Stomach smooth muscle (tissue), 2 donors: ENCODE measurements around the gene ARID3A.
"Not testable (repeated sequence)": the region's sequence is repeated elsewhere in the genome, so short reads cannot be mapped to it uniquely, and the experiment has no call there.

Experiments
- H3K27ac ChIP-seq: one replicate; pipeline ENCODE4 v1.7.0; 2013; ENCODE audit warnings: mild to moderate bottlenecking, low read length, inconsistent platforms
- H3K27me3 ChIP-seq, 2 donors: one replicate each; pipeline ENCODE4 v1.7.0; 2013; ENCODE audit warnings: low read length in 2 of 2; ENCODE audit not compliant: insufficient read depth in 2 of 2, control insufficient read depth in 1 of 2
- H3K36me3 ChIP-seq, 2 donors: one replicate each; pipeline ENCODE4 v1.7.0; 2013; ENCODE audit warnings: low read length in 2 of 2; ENCODE audit not compliant: control insufficient read depth in 2 of 2, insufficient read depth in 2 of 2
- H3K4me1 ChIP-seq: one replicate; pipeline ENCODE4 v1.7.0; 2013; ENCODE audit warnings: low read length; ENCODE audit not compliant: control insufficient read depth, insufficient read depth
- H3K4me3 ChIP-seq, 2 donors: one replicate each; pipeline ENCODE4 v1.7.0; 2013; ENCODE audit warnings: low read length in 2 of 2
- H3K9ac ChIP-seq, 2 donors: one replicate each; pipeline ENCODE4 v1.7.0; 2013; ENCODE audit warnings: low read length in 2 of 2, mild to moderate bottlenecking in 1 of 2
- H3K9me3 ChIP-seq, 2 donors: one replicate each; pipeline ENCODE4 v1.7.0; 2013; ENCODE audit warnings: low read length in 2 of 2; ENCODE audit not compliant: control insufficient read depth in 2 of 2
- donor health status: healthy.
- donor health status: Pancreatic carcinoma.

ARID3A gene, protein sequence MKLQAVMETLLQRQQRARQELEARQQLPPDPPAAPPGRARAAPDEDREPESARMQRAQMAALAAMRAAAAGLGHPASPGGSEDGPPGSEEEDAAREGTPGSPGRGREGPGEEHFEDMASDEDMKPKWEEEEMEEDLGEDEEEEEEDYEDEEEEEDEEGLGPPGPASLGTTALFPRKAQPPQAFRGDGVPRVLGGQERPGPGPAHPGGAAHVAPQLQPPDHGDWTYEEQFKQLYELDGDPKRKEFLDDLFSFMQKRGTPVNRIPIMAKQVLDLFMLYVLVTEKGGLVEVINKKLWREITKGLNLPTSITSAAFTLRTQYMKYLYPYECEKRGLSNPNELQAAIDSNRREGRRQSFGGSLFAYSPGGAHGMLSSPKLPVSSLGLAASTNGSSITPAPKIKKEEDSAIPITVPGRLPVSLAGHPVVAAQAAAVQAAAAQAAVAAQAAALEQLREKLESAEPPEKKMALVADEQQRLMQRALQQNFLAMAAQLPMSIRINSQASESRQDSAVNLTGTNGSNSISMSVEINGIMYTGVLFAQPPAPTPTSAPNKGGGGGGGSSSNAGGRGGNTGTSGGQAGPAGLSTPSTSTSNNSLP

DNA sequence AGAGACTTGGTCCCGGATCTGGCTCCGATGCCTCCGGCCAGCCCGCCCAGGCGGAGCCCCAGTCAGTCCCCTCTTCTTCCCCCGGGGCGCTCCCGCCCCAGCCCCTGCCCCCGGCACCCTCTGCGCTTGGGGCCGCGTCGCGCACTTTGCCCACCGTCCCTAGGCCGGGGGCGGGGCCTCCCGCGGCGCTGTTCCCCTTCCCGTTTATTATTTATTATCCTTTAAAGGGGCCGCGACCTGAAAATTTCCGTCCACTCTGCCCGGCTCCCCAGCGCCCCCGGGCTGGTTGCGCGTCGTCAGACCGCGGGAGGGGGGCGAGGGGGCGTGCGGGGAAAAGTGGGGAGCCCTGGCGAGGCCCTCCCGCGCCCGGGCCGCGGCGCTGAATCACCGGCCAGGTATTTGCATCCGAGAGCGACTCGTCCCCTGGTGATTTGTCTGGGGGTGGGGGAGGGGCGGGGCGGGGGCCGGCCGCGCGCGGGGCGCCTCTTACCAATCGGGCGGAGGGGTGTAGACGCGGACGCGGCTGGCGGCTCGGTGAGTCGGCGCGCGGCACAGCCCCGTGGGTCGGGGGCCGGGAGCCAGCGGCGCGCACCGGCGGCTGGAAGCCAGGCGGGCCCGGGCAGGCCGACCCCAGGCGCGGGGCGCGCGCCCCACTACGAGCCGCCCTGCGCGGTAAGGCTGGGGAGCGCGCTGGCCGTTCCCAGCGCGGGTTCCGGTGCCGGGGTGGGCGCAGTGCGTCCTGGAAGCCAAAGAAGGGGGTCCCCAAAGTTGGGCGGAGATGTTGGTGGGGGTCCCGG, at the start of gene ARID3A:
Gene ARID3A, plus strand, starts transcription at position 510 of the 797 bp plus-strand sequence. CDS start 3,494 bp downstream, outside the sequence.
- Histone ChIP-seq H3K27me3 (peaks cover 4 to 7% of the 10 kb centered on the region in 2 donors), H3K9ac (peak within 1 kb of the TSS; percentile 64 to 73), H3K27ac (peak within 1 kb of the TSS; percentile 41), H3K4me3 (peak within 1 kb of the TSS; percentile 76 to 81), H3K9me3 (no peaks in the 10 kb centered on the region), H3K4me1 (peaks cover 28% of the 10 kb centered on the region), H3K36me3 (no peaks in the 10 kb centered on the region)

DNA sequence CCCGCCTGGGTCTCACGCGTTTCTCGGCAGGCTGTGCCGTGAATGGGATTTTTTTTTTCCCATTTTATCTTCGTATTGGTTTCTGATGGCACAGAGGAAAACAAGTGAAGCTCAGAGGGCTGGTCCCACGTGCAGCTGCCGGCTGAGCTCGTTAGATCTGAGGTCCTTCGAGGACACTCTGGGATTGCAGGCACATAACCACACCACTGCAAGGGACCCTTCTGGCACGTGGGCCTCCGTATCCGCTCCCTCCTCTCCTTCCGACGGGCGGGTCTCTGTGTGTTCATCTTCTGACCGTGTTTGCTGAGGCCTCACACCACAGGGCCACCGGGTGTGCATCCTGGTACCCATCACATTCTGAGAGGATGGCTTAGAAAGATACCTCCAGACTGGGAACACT, 49.7 kb upstream of the ARID3A start:
- no peak overlapping the region for H3K9ac ChIP-seq
- no peak overlapping the region for H3K27ac ChIP-seq
- H3K27me3 ChIP-seq = no peaks in the 10 kb centered on the region
- H3K9me3 ChIP-seq = no peaks in the 10 kb centered on the region
- H3K36me3 ChIP-seq = peaks cover 14 to 21% of the 10 kb centered on the region in 2 donors
- H3K4me1 ChIP-seq = peaks cover 10% of the 10 kb centered on the region
- H3K4me3 ChIP-seq = no peak overlapping the region

DNA sequence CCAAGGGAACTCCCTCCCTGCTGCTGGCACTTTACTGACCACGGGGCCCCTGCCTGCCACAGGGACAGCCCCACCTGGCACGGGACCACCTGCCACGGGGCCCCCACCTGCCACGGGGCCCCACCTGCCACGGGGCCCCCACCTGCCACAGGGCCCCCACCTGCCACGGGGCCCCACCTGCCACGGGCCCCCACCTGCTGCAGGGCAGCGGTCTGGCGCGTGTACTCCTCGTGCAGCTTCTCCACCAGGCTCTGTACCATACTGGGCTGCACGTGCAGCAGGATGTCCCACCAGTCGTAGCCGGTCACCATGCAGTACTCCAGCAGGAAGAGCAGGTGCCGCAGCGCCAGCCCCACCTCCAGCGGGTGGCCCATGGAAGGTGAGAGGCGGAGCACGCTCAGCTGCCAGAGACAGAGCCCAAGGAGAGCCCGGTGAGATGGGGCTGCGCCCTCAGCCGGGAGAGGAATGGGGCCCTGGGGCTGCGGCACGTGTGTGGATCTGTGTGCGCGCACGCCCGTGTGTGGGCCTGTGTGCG, 49.0 kb upstream of the ARID3A start:
- H3K27me3 ChIP-seq = no peaks in the 10 kb centered on the region
- peaks cover 18 to 28% of the 10 kb centered on the region in 2 donors for H3K36me3 ChIP-seq
- H3K4me3 ChIP-seq = no peak overlapping the region
- H3K9ac ChIP-seq = no peak overlapping the region
- peaks cover 6% of the 10 kb centered on the region for H3K4me1 ChIP-seq
- no peaks in the 10 kb centered on the region for H3K9me3 ChIP-seq
- H3K27ac ChIP-seq = no peak overlapping the region

DNA sequence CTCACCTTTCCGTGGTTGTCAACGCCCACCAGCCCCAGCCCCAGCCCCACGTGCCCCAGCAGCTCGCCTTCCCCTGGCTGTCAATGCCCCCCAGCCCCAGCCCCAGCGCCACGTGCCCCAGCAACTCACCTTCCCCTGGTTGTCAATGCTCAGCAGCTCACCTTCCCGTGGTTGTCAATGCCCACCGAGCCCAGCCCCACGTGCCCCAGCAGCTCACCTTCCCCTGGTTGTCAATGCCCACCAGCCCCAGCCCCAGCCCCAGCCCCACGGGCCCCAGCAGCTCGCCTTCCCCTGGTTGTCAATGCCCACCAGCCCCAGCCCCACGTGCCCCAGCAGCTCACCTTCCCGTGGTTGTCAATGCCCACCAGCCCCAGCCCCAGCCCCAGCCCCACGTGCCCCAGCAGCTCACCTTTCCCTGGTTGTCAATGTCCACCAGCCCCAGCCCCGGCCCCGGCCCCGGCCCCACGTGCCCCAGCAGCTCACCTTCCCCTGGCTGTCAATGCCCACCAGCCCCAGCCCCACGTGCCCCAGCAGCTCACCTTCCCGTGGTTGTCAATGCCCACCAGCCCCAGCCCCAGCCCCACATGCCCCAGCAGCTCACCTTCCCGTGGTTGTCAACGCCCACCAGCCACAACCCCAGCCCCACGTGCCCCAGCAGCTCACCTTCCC, 47.7 kb upstream of the ARID3A start:
- H3K9me3 ChIP-seq, H3K27ac ChIP-seq, H3K9ac ChIP-seq, H3K4me3 ChIP-seq, H3K27me3 ChIP-seq, H3K4me1 ChIP-seq: not testable (repeated sequence)
- H3K36me3 ChIP-seq = peaks cover 28 to 38% of the 10 kb centered on the region in 2 donors

DNA sequence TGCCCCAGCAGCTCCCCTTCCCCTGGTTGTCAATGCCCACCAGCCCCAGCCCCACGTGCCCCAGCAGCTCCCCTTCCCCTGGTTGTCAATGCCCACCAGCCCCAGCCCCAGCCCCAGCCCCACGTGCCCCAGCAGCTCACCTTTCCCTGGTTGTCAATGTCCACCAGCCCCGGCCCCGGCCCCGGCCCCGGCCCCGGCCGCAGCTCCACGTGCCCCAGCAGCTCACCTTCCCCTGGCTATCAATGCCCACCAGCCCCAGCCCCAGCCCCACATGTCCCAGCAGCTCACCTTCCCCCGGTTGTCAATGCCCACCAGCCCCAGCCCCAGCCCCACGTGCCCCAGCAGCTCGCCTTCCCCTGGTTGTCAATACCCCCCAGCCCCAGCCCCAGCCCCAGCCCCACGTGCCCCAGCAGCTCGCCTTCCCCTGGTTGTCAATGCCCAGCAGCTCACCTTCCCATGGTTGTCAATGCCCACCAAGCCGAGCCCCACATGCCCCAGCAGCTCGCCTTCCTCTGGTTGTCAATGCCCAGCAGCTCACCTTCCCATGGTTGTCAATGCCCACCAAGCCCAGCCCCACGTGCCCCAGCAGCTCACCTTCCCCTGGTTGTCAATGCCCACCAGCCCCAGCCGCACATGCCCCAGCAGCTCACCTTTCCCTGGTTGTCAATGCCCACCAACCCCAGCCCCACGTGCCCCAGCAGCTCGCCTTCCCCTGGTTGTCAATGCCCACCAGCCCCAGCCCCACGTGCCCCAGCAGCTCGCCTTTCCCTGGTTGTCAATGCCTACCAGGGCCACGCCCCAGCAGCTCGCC, 46.9 kb upstream of the ARID3A start:
- H3K36me3 ChIP-seq = peaks cover 29 to 39% of the 10 kb centered on the region in 2 donors
- H3K9ac ChIP-seq = not testable (repeated sequence)

DNA sequence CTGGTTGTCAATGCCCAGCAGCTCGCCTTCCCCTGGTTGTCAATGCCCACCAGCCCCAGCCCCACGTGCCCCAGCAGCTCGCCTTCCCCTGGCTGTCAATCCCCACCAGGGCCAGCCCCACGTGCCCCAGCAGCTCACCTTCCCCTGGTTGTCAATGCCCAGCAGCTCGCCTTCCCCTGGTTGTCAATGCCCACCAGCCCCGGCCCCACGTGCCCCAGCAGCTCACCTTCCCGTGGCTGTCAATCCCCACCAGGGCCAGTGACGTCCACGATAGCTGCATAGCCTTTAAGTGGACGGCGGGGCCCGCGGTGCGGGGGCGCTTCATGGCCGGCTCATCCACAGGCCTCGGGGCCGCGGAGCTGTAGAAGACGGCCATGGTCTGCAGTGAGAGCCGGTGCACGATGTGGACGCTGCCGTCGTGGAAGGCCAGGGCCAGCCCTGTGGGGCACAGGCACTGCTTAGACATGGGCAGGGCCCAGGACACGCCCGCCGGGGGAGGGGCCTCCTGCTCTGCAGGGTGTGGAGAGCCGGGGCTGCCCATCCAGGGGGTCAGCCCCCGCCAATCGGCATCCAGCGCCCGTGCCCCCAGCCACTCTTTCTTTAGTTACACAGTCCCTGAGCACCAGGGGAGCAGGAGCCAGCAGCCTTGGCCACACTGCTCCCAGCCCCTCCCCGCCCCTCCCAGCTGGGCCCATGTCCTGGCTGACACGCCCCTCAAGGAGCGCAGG, 46.0 kb upstream of the ARID3A start:
- Histone ChIP-seq H3K4me3 (no peak overlapping the region), H3K36me3 (peaks cover 29 to 37% of the 10 kb centered on the region in 2 donors), H3K9me3 (no peaks in the 10 kb centered on the region), H3K9ac (no peak overlapping the region), H3K27me3 (no peaks in the 10 kb centered on the region), H3K27ac (no peak overlapping the region), H3K4me1 (no peaks in the 10 kb centered on the region)

More for the DNA sequence above, 46.9 kb upstream of the ARID3A start:
- not testable (repeated sequence) for H3K27me3 ChIP-seq, H3K27ac ChIP-seq, H3K9me3 ChIP-seq, H3K4me1 ChIP-seq, H3K4me3 ChIP-seq

DNA sequence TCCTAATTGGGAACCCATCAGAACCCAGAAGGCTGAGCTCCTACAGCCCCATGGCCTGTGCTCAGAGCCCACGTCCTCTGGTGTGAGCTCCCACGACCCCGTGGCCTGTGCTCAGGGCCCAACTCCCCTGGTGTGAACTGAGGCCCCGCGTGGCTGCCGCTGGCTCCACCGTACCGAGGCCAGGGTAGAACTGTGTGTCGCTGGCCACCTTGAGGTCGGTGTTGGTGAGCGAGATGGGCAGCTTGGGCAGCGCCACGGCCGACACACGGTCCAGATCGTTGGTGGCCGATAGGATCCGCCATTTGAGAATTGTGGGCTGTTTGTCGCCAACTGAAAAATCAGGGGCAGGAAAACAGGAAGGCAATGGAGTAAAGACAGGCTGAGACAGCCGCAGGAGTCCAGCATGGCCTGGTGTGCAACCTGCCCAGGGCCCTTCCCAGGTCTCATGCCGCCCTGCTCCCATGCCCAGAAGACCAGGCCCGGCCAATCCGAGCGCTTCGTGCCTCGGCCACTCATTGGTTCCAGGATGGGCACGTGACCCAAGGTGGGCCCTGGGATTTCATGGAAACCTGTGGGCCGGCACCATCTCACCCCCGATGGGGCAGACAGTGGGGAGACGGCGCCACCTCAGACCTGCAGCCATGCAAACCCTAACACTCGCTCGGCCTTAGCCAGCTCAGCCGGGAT, 44.3 kb upstream of the ARID3A start:
- H3K9ac ChIP-seq = no peak overlapping the region
- no peaks in the 10 kb centered on the region for H3K9me3 ChIP-seq
- no peak overlapping the region for H3K4me3 ChIP-seq
- peaks cover 32 to 38% of the 10 kb centered on the region in 2 donors for H3K36me3 ChIP-seq
- no peaks in the 10 kb centered on the region for H3K4me1 ChIP-seq
- no peak overlapping the region for H3K27ac ChIP-seq
- H3K27me3 ChIP-seq = no peaks in the 10 kb centered on the region

DNA sequence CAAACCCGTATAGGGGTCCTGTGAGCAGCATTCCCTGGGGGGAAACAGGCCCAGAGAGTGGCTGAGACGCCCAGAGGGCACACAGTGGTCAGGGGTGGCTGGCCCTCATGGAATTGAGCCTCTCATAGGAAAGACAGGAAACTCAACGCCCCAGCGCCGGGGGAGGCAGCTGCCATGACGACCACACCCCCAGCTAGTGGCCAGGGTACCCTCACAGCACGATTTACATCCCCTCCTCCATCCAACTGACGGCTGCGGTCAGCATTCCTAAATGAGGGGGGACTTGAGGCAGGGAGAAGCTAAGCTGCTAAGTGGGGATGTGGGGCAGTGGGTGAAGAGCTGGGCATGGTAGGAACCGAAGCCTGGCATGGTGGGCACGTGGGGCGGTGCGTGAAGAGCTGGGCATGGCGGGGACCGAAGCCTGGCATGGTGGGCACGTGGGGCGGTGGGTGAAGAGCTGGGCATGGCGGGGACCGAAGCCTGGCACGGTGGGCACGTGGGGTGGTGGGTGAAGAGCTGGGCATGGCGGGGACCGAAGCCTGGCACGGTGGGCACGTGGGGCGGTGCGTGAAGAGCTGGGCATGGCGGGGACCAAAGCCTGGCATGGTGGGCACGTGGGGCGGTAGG, 42.9 kb upstream of the ARID3A start:
- H3K9ac ChIP-seq = no peak overlapping the region
- H3K27me3 ChIP-seq = no peaks in the 10 kb centered on the region
- H3K36me3 ChIP-seq = peaks cover 31 to 39% of the 10 kb centered on the region in 2 donors
- H3K4me3 ChIP-seq = no peak overlapping the region
- H3K4me1 ChIP-seq = no peaks in the 10 kb centered on the region
- no peaks in the 10 kb centered on the region for H3K9me3 ChIP-seq
- no peak overlapping the region for H3K27ac ChIP-seq
